Activated CD8-positive, alpha-beta memory T cell treated with anti-CD3 and anti-CD28 coated beads for 48 hours (primary cell): Measurements from ENCODE around the gene MBP.

Experiments
- DNase-seq, 3 experiments: peaks; one replicate each; pipeline ENCODE4 v3.0.0-alpha.2; 2020; ENCODE audit warnings: low read depth in 2 of 3, low spot score in 2 of 3

Gene MBP

DNA sequence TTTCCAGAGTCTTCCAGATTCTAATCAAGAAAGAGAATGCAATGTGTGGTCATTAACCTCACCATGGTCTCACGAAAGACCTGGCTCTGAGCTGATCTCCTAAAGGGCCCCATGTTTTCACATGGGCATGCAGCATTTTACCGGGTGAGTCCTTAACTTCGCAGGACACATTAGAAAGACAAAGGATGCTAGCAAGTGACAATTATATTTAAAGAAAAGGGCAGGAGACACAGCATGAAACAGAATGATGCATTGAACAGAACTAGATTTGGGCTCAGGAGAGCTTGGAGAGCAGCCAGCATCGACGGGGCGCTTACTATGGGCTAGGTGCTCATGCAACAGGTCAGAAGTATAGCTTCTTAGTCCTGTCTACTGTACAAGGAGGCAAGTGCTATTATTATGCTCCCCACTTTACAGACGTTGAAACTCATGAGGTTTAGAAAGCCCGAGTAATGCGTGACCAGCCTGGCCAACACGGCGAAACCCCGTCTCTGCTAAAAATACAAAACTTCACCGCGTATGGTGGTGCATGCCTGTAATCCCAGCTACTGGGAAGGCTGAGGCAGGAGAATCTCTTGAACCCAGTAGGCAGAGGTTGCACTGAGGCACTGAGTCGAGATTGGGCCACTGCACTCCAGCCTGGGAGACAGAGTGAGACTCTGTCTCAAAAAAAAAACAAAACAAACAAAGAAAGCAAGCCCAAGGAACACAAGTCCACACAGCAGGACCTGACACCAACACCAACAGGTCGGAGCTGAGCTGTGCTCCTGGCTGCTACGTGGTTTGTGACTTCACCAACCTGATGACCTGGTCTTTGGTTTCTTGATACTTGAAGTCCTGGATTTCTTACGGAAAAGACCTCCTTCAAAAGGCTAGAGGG is 16.1 kb downstream of the MBP start:
- DNase-seq, result no peak

DNA sequence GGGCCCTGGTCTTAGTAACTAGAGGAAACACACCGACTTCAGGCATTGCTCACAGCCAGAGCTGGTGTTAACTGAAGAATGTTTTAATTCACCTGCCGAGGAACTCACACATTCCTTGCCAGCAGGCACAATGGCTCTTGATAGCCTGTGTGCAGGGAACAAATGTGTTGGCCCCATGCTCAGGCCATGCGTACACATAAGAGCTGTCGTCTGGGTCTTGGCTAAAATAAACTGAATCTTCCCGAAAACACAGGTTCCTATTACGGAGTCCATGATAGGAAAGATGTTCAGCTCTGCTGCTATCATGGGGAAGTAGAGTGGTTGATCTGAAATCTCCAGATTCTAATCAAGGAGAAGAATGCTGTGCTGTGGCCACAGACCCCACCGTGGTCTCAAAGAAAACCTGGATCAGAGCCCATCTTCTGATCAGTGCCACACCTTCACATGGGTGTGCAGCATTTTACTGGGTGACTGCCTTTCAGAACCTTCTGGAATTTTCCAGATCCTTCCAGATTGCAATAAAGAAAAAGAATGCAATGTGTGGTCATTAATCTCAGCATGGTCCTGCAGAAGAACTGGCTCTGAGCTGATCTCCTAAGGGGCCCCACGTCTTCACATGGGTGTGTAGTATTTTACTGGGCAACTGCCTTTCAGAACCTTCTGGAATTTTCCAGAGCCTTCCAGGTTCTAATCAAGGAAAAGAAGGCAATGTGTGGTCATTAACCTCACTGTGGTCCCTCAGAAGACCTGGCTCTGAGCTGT is 17.2 kb downstream of the MBP start:
- DNase-seq, result no peak

DNA sequence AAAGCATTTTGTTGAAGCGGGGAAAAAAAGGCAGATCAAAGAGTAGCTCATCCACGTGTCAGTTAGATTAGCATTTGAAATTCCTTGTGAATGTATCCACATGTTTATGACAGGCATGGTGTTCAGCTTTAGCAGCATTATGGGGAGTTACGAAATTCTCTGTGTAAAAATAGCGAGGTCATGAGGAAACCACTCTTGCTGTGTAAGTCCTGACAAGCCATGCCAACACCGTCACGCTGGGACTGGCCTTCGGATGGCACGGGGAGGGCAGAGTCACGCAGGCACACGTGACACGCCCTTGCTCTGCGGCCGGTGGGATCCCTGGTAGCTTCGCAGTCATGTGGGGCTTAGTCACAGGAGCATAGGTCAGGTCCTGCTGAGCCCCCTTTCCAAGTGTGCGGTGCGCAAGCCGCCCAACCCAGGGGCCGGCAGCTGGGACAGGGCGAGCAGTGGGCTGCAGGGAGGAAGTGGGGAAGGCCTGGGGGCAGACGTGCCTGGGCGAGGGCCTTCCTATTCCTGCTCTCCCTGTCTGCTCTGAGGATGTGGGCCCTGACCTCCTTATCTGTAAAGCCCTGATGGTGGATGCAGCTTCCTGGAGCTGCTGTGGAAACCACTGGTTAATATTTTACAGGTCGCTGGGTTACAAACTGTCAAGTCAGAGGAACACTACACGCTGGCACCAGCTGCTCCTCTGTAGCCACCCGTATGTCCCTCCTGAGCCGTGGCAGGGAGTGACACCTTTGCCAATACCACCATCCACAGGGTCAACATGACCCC is 18.0 kb downstream of the MBP start:
- DNase-seq, result no peak

DNA sequence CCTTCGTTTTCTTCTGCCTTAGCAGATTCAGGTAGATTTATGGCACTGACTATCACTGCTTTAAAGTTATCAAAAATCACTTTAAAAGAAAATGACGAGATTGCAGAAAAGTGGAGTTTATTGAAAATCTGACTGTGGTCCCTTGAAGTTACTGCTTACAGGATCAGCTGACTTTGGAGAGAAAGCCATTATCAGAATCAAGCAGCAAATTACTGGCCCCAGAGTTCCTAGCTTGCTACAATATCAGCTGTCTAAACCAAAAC is 18.5 kb downstream of the MBP start:
- no peak for DNase-seq

DNA sequence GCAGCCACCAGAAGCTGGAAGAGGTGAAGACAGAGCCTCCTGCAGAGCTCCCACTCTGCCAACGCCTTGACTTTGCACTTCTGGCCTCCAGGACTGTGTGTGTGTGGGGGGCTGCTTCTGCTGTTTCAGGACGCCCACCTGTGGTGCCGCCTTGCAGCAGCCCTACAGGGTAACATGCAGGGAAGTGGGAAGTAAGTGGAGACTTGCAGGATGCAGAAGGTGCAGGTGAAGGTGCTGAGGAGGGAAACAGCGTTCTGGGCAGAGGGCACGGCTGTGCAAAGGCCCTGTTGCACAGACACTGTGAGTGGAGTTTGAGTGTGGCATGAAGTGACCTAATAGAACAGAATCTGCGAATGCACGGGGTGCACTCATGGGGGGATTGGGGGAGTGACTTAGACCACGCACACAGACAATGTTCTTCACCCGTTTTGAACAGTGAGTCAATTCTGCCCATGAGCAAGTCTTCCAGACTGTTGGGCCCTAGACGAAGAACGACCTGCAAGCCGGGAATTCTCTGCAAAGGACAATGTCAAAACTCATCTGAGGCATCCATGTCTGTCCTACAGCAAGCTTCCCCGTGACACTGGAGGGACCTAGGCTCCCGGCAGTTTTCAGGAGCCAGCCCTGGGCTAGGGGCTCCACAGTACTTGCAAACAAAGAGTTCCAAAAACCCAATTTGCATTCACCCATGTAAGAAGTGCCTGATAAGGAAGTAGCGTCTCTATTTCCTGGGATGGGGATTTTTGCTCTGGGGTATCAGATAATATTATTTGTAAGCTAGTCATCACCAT is 19.0 kb downstream of the MBP start:
- DNase-seq, result no peak

DNA sequence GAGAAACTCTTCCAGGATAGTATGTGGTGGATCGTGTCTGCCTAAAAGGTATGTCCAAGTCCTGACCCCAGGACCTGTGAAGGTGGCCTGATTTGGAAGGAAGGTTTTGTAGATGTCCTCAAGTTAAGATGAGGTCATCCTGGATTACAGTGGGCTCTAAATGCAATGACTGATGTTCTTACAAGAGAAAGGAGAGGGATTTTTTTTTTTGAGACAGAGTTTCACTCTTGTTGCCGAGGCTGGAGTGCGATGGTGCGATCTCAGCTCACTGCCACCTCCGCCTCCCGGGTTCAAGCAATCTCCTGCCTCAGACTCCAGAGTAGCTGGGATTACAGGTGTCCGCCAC is 19.9 kb downstream of the MBP start:
- no peak for DNase-seq

DNA sequence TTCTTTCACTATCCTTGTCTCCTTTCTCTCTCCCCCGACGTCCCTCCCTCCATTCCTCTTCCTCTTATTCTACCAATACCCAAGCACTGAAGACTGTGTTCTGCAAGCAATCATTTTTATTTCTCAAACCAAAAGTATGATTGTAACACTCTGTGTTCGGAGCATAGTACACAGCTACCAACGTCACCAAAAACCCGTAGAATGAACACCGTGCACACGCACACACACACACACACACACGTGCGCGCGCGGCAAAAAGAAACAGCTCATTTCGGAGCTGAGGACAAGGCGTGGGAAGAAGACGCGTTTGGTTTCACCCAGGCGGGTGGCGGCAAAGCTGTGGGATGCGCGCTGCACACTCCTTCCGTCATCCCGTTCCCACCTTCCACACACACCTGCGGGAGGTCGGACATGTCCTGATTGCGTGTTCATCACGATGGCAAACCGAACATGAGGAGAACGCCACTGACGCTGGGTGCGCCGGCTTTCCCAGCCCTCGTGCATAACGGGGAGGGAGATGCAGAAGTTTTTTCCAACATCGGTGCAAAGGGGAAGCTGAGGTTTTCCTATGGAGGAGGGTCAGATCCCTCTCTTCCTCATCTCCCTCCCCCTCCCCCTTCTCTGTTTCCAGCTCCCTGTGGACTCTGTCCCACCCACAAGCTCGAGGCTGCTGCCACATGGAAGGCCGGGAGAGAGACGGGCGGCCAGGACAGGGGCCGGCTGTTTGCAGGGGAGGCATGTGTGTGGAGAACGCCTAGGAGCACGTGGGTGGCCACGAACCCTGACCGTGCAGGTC is 20.4 kb downstream of the MBP start:
- DNase-seq, result no peak

DNA sequence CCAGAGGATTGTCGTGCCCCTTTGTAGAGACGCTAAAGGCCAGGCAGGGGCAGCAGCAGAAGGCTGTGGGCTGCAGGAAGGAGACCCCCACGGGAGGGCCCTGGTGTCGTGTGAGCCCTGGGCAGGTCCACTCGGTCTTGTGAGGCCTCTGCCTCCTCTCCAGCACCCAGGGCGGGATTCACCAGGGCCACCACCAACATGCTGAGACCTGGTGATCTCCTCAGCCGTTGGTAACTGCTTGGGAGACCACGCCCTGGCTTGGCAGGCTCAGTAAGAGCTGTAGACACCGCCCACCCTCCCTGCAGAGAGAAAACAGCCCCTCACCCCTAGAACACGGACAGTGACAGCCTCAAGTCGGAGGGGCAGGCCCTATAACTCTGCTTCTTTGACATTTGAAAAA is 21.1 kb downstream of the MBP start:
- no peak for DNase-seq

DNA sequence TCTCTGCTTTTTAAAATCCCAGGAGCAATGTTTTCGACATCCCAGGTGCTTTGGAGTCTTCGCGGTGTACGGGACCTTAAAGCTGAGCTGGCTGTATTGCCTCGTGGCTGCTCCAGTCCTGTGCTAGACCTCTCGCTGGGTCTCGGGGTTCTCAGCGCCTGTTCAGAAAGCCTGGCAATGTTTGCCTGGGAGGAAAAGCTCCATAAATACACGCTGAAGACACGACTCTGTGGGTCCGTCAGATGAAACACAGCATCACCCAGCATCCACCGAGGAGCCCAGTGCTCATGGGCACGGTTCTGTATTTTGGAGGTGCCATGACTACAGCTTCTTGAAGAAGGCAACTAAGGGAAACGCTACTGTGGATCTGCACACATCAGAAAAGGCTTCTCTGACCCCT is 21.6 kb downstream of the MBP start:
- no peak for DNase-seq

DNA sequence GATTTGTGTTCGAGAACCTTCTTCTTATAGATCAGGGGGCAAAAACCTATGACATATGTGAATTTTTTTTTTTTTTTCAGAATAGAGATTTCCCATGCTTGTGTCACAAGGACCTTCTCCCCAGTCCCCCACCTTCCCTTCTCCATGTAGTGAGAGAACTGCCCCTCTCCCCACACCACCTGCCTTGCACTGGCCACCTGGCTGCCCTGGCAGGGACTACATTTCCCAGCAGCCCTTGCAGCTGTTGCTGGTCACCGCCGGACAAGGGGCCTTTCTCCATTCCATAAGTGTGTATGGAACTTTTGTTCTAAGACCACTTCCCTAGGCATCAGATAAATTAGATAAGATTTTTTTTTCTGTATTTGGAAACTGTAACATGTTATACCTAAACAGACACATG is 22.2 kb downstream of the MBP start:
- DNase-seq, result no peak

DNA sequence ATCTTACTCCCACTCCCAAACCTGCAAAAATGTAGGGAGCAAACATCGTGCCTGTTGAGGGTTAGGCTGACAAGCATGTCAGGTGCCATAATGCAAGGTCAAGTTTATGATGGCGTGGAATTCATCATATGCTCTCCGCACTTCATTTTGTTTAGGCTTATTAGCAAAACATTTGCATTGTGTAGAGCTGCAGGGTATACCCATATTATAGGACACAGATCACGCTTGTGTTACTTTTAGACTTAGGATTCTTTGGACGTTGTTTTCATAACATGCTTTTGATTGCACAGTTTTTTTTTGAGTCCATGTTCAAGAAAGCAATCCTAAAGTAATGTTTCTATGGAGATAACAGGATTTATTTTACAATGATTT is 22.9 kb downstream of the MBP start:
- DNase-seq, result no peak

DNA sequence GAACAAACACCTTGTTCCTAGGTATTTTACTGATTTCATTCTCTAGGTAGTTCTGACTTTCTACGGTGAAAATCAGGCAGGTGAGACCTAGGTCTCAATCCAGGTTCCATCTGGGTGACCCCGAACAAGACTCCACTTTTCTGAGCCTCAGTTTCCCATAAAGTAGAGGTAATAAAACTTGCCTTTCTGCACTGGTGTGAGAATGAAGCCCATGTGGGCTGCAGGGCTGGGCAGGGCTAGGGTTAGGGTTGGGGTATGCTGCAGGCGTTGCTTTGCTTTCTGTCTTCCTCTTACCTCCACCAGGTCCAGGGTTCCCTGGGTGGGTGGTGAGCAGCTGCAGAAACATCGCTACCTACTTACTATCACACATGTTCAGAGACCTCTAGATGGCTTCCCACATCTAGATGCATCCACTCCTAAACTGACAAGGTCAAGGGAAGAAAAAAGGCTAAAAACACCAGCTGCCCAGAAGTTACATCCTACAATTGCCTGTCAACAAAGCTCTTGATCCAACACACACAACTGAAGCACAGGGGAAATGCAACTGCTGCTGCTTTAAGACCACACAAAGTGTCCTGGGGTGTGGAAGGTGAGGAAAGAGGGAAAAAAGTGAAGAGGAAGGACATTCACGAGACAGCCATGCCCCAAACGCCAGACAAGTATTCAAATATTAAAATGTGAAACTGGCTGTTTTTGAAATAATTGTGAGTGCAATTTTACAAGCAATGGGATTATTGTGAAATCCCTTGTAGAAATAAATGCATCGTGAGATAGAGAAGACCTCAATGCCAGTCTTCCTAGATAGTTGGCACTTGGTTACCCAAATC is 23.5 kb downstream of the MBP start:
- no peak for DNase-seq

DNA sequence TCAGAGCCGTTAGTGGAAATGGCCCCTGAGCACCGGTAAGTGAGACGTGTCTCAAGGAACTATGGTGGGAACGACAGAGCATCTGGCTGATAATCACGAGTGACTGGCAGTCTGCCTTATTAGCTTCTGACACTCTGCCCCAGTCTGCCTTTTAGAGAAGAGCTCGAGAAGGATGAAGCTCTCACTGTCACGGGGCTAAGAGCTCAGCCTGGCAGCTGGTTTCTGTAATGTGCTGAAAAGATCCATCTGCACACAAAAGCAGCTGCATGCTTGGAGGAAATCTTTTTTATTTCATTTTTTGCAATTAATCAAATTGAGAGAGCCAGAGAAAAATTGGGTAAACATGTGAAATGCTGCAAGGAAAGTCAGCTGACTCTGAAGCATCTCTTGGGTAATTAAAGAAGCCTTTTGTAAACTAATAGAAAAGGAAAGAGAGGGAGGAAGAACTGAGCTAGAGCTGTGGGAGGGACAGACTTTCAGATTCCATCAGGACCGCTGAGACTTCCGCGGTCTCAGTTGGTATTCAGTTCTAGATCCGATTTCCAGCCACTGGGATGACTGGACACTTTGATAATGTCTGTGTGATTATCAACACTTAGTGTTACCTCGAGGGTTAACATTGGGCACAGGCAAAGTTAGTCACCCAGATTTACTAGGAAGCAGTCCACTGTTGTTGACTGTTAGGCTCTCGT is 24.4 kb downstream of the MBP start:
- no peak for DNase-seq

DNA sequence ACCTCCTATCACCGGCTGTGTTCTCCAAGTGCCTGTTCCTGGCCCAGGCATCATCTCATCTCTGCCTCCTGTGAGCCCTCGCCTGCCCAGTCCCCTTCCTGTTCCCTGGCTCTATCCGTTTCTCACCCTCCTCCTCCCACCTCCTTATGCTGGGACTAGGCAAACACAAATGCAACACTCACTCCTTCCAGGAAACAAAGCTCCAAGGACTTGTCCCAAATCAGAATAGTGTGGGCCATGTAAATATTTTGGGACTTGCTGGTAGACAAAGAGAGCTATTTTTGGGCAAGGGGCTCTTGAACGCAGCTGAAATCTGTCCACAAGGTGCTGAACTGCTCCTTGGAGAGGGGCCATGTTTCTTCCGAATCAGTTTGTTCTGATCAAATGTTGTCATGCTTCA is 25.3 kb downstream of the MBP start:
- DNase-seq, result no peak

DNA sequence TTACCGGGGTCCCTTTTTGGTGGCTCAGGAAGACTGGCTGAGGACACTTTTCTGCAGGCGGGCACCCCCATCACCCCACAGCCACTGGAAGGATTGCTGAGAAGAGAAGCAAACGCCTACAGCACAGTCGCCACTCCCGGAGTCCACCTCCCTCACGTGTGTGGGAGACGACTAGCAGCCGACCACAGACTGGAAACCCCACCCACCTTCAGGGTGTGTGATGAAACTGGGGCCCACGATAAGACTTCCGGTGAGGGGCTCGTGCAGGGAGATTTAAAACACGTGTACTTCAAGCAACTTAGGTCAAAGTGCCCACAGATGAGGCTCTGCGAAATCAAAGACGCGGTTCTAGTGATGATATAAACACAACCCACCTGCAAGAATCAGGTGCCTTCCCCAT is 26.3 kb downstream of the MBP start:
- peak in 2 of 3 experiments; percentile 42 to 45 for DNase-seq

DNA sequence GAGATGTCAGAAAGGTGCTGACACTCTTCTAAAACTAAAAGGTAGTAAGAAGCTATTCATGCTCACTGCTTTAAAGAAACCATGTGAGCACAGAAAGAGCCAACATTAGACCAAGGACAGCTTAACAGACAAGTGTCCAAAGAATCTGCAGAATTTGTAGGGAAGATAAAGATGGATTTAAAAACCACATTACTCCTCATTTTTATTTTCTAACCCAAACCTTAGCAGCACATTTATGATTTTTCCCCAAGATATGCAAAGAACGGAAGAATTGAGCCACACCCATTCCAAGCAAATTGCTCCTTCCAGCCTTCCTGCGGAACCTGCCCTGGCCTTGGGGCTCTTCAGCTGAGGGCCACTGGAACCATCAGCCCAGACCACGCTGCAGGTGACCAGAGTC is 26.9 kb downstream of the MBP start:
- no peak for DNase-seq

DNA sequence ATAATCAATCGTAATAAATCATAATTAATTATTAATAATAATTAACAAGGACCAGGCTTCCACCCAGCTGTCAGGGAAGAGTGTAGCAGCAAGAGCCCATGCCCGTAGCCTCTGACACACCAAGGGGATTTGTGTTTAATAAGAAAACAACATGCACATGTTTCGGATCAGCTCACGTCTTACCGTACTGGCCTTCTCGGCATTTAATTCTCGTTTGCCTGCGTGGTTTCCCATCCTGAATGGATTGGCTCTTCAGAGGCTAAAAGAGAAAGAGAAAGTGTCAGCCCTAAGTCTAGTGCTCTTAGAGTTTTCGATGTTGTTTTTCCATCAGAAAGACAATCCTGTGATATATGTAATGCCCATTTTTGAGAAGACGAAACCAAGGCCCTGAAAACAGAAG is 27.6 kb downstream of the MBP start:
- no peak for DNase-seq

DNA sequence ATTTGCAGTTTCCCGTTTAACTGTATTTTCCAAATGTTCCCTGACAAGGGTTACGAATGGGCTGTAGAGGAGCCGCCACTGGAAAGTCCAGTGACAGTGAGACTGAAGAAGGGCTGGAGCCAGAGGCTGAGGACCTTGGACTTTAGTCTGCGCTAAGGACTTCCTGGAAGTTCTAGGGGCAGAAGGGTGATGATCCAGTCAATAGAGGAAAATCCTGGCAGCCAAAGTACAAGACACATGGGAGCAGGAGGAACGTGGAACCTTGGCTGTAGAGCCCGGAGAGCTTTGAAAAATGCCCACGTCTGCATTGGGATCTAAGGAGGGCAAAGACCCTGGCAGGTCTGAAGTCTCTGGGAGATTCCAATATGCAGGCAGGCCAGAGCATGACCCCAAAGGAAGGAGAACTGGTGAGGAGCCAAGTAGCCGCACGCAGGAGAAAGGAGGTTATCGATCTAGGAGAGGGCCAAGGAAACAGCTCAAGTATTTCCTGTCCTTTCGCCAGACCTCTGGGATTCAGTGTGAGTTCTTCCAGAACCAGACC is 28.5 kb downstream of the MBP start:
- DNase-seq, result no peak
